ENCODE measurements around the gene SFN.

DNA sequence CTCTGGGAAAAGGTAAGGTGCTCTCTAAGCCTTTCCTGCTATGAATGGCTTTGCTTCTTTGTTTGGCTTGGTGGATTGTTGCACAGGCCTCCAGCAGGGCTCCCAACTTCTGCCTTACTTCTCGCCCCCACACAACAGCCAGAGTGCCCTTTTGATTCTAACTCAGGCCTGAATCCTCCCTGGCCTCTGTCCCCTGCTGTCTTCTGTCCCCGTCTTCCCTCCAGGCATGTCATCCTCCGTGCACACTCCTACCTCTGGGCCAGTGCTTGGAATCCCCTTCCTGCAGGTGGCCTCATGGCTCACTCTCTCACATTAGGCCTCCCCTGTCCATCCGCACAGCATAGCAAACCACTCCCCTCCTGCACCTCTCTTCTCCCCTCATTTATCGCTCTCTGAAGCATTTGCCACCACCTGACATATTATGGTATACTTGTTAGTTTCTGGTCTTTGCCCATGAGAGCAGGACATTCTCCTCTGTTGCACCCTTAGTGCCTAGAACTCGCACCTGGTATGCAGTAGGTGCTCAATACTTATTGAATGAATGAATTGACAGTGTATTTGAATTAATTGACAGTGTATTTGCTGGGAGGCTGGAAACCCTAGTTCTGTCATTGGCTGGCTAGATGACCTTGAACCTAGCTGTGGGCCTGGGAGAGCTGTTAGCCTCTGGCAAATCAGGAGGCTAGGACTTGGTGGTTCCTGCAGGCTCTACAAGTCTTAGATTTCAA lies 33.6 kb upstream of the SFN start:
- TF ChIP-seq, protein P1, sequence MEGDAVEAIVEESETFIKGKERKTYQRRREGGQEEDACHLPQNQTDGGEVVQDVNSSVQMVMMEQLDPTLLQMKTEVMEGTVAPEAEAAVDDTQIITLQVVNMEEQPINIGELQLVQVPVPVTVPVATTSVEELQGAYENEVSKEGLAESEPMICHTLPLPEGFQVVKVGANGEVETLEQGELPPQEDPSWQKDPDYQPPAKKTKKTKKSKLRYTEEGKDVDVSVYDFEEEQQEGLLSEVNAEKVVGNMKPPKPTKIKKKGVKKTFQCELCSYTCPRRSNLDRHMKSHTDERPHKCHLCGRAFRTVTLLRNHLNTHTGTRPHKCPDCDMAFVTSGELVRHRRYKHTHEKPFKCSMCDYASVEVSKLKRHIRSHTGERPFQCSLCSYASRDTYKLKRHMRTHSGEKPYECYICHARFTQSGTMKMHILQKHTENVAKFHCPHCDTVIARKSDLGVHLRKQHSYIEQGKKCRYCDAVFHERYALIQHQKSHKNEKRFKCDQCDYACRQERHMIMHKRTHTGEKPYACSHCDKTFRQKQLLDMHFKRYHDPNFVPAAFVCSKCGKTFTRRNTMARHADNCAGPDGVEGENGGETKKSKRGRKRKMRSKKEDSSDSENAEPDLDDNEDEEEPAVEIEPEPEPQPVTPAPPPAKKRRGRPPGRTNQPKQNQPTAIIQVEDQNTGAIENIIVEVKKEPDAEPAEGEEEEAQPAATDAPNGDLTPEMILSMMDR (IDR thresholded peaks at IDR 0.05 in 4 of 5, conservative IDR thresholded peaks at IDR 0.05 in 1 of 5), result no peak
- no peak for TF ChIP-seq POLR2A (IDR thresholded peaks at IDR 0.05)
